ENCODE measurements around the gene TM2D1. TPM values are rescaled to one million over a fixed set of nuclear protein-coding genes. Genes with fewer than 3 reads are reported as not detected.

TM2D1 gene
- total RNA-seq (ENCODE audit: low replicate concordance): 40.2 and 71.4 TPM in 2 replicates

DNA sequence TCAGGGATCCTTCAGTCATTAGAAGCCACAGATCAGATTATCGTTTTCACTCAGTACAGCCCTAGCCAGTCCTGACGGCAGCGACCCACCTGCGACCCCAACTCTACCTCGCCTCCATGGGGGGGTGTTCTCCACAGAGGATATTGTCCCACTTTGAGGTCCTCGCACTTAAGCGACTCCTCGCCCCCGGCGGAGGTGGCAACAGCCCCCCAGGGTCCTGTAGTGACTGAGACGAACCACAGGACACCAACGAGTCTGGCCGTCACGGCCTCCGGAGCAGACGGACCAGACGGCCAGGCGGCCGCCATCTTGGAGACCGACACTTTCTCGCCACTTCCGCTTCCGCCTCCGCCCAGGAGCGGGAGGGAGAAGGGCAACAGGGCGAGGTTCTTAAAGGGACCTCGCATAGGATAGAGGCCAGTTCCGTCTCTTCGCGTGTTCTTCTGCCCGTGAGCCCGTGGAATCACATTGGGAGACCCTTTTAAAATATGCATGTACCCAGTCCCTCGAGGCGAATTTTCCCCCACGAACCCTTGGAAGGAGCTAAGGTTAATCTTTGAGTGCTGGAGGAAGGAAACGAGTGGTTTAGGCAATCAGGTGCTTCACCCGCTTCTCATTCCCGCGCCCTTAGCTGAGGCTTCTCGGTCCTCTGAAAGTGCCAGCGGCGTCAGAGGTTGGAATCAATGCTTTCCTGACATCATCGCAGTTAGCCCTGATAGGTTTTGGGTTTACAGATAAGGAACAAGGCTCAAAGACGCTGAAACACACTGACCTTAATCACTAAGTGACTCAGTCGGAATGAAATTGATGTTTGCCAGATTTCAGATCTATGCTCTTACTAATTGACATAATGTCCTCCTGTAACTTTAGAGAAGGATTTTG is at the start of gene TM2D1:
TM2D1 (minus strand) TSS at position 329 of the 882 bp plus-strand sequence; CDS start at position 308, 21 bp downstream.
- Mint-ChIP-seq H3K9me3 (no peaks in the 10 kb centered on the region), H3K4me1 (peaks cover 20% of the 10 kb centered on the region), H3K27ac (peak within 1 kb of the TSS; percentile 98), H3K27me3 (ENCODE audit: insufficient read depth, low read depth) (no peaks in the 10 kb centered on the region), H3K4me3 (peak within 1 kb of the TSS; percentile 95), H3K36me3 (peaks cover 3% of the 10 kb centered on the region)
- no peaks in the 10 kb centered on the region for H3F3A ChIP-seq (ENCODE audit: low read depth)
- no peaks in the 10 kb centered on the region for H3K36me3 ChIP-seq
- DNase-seq (ENCODE audit: low spot score): peak; percentile 93
- peaks cover 5% of the 10 kb centered on the region for H3K4me1 ChIP-seq
- peaks cover 34% of the 10 kb centered on the region for H3K79me2 ChIP-seq (ENCODE audit: low read depth)
- no peaks in the 10 kb centered on the region for H4K20me1 ChIP-seq (ENCODE audit: low read depth)
- H2AFZ ChIP-seq (replicated peaks): peak within 1 kb of the TSS; percentile 98
- peak within 1 kb of the TSS; percentile 84 for H3K4me3 ChIP-seq
- peak; percentile 77 for TF ChIP-seq EZH2 (IDR thresholded peaks at IDR 0.05)
- TF ChIP-seq, protein P1, sequence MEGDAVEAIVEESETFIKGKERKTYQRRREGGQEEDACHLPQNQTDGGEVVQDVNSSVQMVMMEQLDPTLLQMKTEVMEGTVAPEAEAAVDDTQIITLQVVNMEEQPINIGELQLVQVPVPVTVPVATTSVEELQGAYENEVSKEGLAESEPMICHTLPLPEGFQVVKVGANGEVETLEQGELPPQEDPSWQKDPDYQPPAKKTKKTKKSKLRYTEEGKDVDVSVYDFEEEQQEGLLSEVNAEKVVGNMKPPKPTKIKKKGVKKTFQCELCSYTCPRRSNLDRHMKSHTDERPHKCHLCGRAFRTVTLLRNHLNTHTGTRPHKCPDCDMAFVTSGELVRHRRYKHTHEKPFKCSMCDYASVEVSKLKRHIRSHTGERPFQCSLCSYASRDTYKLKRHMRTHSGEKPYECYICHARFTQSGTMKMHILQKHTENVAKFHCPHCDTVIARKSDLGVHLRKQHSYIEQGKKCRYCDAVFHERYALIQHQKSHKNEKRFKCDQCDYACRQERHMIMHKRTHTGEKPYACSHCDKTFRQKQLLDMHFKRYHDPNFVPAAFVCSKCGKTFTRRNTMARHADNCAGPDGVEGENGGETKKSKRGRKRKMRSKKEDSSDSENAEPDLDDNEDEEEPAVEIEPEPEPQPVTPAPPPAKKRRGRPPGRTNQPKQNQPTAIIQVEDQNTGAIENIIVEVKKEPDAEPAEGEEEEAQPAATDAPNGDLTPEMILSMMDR (IDR thresholded peaks at IDR 0.05): no peak
- TF ChIP-seq EZH2phosphoT487 (IDR thresholded peaks at IDR 0.05): peak; percentile 47
- no peaks in the 10 kb centered on the region for H3K27me3 ChIP-seq
- H3K4me2 ChIP-seq: peak within 1 kb of the TSS; percentile 81
- H3K9me3 ChIP-seq (ENCODE audit: low read depth): no peaks in the 10 kb centered on the region
- H3K27ac ChIP-seq: no peak within 1 kb of the TSS
- peak within 1 kb of the TSS; percentile 83 for H3K9ac ChIP-seq

DNA sequence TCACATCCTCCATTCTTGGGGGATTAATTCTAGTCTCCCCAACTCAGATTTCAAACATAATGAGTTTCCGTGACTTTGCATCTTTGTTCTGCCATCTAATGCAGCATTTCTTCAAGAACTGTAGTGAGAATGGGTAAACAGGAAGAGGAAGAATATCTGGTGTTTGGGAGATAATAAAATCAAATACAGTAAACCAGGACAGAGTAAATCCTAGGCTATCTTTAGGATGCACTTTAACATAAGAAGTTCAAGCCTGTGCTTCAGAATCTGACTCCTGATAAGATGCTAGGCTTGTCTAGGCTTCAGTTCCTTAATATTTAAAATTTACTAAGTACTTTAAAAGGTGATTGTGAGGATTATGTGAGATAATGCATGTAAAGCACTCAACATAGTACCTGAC is 45.2 kb upstream of the TM2D1 start:
- no peaks in the 10 kb centered on the region for H3K27me3 Mint-ChIP-seq (ENCODE audit: insufficient read depth, low read depth)
- no peaks in the 10 kb centered on the region for H3F3A ChIP-seq (ENCODE audit: low read depth)
- H3K36me3 ChIP-seq: no peaks in the 10 kb centered on the region
- no peak overlapping the region for H3K4me3 Mint-ChIP-seq
- H3K4me2 ChIP-seq: no peak overlapping the region
- no peak overlapping the region for H2AFZ ChIP-seq (replicated peaks)
- H3K27ac Mint-ChIP-seq: no peak overlapping the region
- H3K9me3 ChIP-seq (ENCODE audit: low read depth): no peaks in the 10 kb centered on the region
- H3K4me1 Mint-ChIP-seq: no peaks in the 10 kb centered on the region
- no peaks in the 10 kb centered on the region for H3K4me1 ChIP-seq
- no peaks in the 10 kb centered on the region for H3K79me2 ChIP-seq (ENCODE audit: low read depth)
- DNase-seq (ENCODE audit: low spot score): no peak
- no peak overlapping the region for H3K4me3 ChIP-seq
- no peaks in the 10 kb centered on the region for H4K20me1 ChIP-seq (ENCODE audit: low read depth)
- no peaks in the 10 kb centered on the region for H3K9me3 Mint-ChIP-seq
- no peaks in the 10 kb centered on the region for H3K27me3 ChIP-seq
- H3K27ac ChIP-seq: no peak overlapping the region
- peaks cover 2% of the 10 kb centered on the region for H3K36me3 Mint-ChIP-seq
- no peak overlapping the region for H3K9ac ChIP-seq
- TF ChIP-seq EZH2 (IDR thresholded peaks at IDR 0.05) (no peak), EZH2phosphoT487 (IDR thresholded peaks at IDR 0.05) (no peak)
- TF ChIP-seq, protein P1 (IDR thresholded peaks at IDR 0.05): no peak

DNA sequence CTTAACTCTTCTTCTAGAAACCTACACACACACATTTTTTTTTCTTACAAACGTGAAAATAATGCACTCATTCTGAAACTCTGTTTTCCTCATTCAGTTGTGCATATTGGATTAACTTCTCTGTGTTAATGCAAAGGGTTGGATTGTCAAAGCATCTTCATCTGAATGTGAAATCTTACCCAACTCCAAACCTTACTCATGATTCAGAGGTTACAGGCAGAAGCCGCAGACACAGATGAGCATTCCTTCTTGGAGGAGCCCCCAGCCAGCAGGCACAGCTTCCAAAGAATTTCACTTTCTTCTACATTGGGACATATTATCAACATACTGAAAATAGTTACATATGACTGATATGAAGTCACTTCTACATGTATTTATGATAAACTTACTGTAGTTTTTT is 33.0 kb upstream of the TM2D1 start:
- H3K9ac ChIP-seq: no peak overlapping the region
- H3K27ac ChIP-seq: no peak overlapping the region
- no peak overlapping the region for H3K4me3 ChIP-seq
- no peak for DNase-seq (ENCODE audit: low spot score)
- no peaks in the 10 kb centered on the region for H3F3A ChIP-seq (ENCODE audit: low read depth)
- Mint-ChIP-seq H3K36me3 (no peaks in the 10 kb centered on the region), H3K27ac (no peak overlapping the region), H3K4me3 (no peak overlapping the region), H3K9me3 (no peaks in the 10 kb centered on the region), H3K4me1 (no peaks in the 10 kb centered on the region), H3K27me3 (ENCODE audit: insufficient read depth, low read depth) (peaks cover 3% of the 10 kb centered on the region)
- H3K27me3 ChIP-seq: no peaks in the 10 kb centered on the region
- H4K20me1 ChIP-seq (ENCODE audit: low read depth): no peaks in the 10 kb centered on the region
- no peaks in the 10 kb centered on the region for H3K9me3 ChIP-seq (ENCODE audit: low read depth)
- H2AFZ ChIP-seq (replicated peaks): no peak overlapping the region
- peaks cover 26% of the 10 kb centered on the region for H3K79me2 ChIP-seq (ENCODE audit: low read depth)
- no peaks in the 10 kb centered on the region for H3K36me3 ChIP-seq
- TF ChIP-seq EZH2phosphoT487 (IDR thresholded peaks at IDR 0.05) (no peak), EZH2 (IDR thresholded peaks at IDR 0.05) (no peak)
- TF ChIP-seq, protein P1 (IDR thresholded peaks at IDR 0.05): no peak
- H3K4me1 ChIP-seq: no peaks in the 10 kb centered on the region
- H3K4me2 ChIP-seq: no peak overlapping the region

All from neural progenitor cell (in vitro differentiated cells).